Thyroid gland (tissue), 4 donors: ENCODE measurements around the gene SH3RF2. TPM values are rescaled to one million over a fixed set of nuclear protein-coding genes. Genes with fewer than 3 reads are reported as not detected.
A peak's percentile ranks its signal among the peaks of the same experiment; 100 is the strongest.
"Not testable (repeated sequence)": the region's sequence is repeated elsewhere in the genome, so short reads cannot be mapped to it uniquely, and the experiment has no call there.

Experiments
- DNase-seq, 2 donors: peaks; one replicate each; pipeline ENCODE4 v3.0.0-alpha.2; 2019
- H3K27ac ChIP-seq, 3 donors: fragments of 200-600 bp; sonication (generic); 1 replicate in 2 of 3; 2 replicates in 1 of 3; pipeline ENCODE4 v1.5.1; 2016 to 2019; ENCODE audit warnings: mild to moderate bottlenecking in 1 of 3, moderate library complexity in 1 of 3
- H3K27me3 ChIP-seq: fragments of 200-600 bp; sonication (generic); one replicate; pipeline ENCODE4 v1.5.1; 2019
- H3K36me3 ChIP-seq, 2 donors: fragments of 200-600 bp; sonication (generic); one replicate each; pipeline ENCODE4 v1.5.1; 2016 to 2019
- H3K4me1 ChIP-seq, 2 donors: fragments of 200-600 bp; sonication (generic); one replicate each; pipeline ENCODE4 v1.5.1; 2017 to 2019
- H3K4me3 ChIP-seq, 3 donors: fragments of 200-600 bp; sonication (generic); replicated peaks in 1 of 3; 1 replicate in 2 of 3; 2 replicates in 1 of 3; pipeline ENCODE4 v1.5.1; 2016; ENCODE audit warnings: mild to moderate bottlenecking in 1 of 3
- H3K9me3 ChIP-seq: fragments of 200-600 bp; sonication (generic); one replicate; pipeline ENCODE4 v1.5.1; 2017
- CTCF ChIP-seq, 6 experiments: fragments of 200-600 bp in 3 of 6; fragments of 450-650 bp in 3 of 6; sonication (generic) in 3 of 6; IDR thresholded peaks; one replicate each; pipeline ENCODE4 v1.5.1; 2016 to 2019; ENCODE audit warnings: antibody characterized with exemption in 6 of 6, mild to moderate bottlenecking in 2 of 6, inconsistent platforms in 1 of 6, moderate library complexity in 1 of 6
- POLR2A ChIP-seq, 2 donors: fragments of 450-650 bp; IDR thresholded peaks; one replicate each; pipeline ENCODE4 v1.6.1; 2017; ENCODE audit warnings: antibody characterized with exemption in 2 of 2, mild to moderate bottlenecking in 2 of 2, moderate library complexity in 1 of 2
- WGBS, 2 donors: methylation state at CpG; one replicate each; pipeline ENCODE4 v1.1.5; 2017; 5-methylcytosine and 5-hydroxymethylcytosine counted together
- intact Hi-C: fragments of 100-400 bp; cut with DNase I; formaldehyde crosslinking; loops from one replicate; pipeline ENCODE4 v1.15.1; 2023
- total RNA-seq, 4 donors: library from RNA; depleted of rRNA; stranded (reverse); fragments of >200 nt; gene quantifications; one replicate each; pipeline ENCODE4 v1.2.3, GENCODE V29; 2016

The SH3RF2 gene
- total RNA-seq, 4 donors from 2014 or later = 3.1 to 20.8 (median 14.3) TPM

- Histone ChIP-seq H3K4me3 (no peak overlapping the region), H3K9me3 (no peaks in the 10 kb centered on the region), H3K27me3 (no peaks in the 10 kb centered on the region), H3K27ac (no peak overlapping the region), H3K4me1 (peaks cover 16 to 21% of the 10 kb centered on the region in 2 donors), H3K36me3 (no peaks in the 10 kb centered on the region)
- DNase-seq = no peak
- no peak for TF ChIP-seq POLR2A (IDR thresholded peaks at IDR 0.05)
- no peak for TF ChIP-seq CTCF (IDR thresholded peaks at IDR 0.05)
- intact Hi-C loops = no loop called here
Observed at GRCh38 chr5:146005723-146006122, 69.3 kb downstream of the SH3RF2 start.

- no peak for DNase-seq
- Histone ChIP-seq H3K27ac (no peak overlapping the region), H3K4me1 (peaks cover 11 to 15% of the 10 kb centered on the region in 2 donors), H3K27me3 (no peaks in the 10 kb centered on the region), H3K9me3 (no peaks in the 10 kb centered on the region), H3K36me3 (no peaks in the 10 kb centered on the region), H3K4me3 (no peak overlapping the region)
- TF ChIP-seq CTCF (IDR thresholded peaks at IDR 0.05) (no peak), POLR2A (IDR thresholded peaks at IDR 0.05) (no peak)
- WGBS, 2 donors = 85 to 92% methylated on average over 6 of the region's 6 CpGs
- intact Hi-C loops = no loop called here
Observed at GRCh38 chr5:146006470-146007190, 70.3 kb downstream of the SH3RF2 start.

GRCh38 chr5:146007270-146007669 lies 70.9 kb downstream of the SH3RF2 start:
- DNase-seq = no peak
- H3K36me3 ChIP-seq = no peaks in the 10 kb centered on the region
- H3K27me3 ChIP-seq = no peaks in the 10 kb centered on the region
- TF ChIP-seq POLR2A (IDR thresholded peaks at IDR 0.05) = no peak
- TF ChIP-seq CTCF (IDR thresholded peaks at IDR 0.05) = no peak
- peak overlapping the region in 1 of 3 donors; percentile 52 for H3K27ac ChIP-seq
- H3K4me1 ChIP-seq = peaks cover 10% of the 10 kb centered on the region in 2 donors
- WGBS, 2 donors = 79 to 80% methylated on average over 3 of the region's 3 CpGs
- intact Hi-C loops = no loop called here
- H3K9me3 ChIP-seq = no peaks in the 10 kb centered on the region
- no peak overlapping the region for H3K4me3 ChIP-seq

- no peak for TF ChIP-seq CTCF (IDR thresholded peaks at IDR 0.05)
- no peak for TF ChIP-seq POLR2A (IDR thresholded peaks at IDR 0.05)
- Histone ChIP-seq H3K4me3 (no peak overlapping the region), H3K4me1 (peaks cover 10% of the 10 kb centered on the region in 2 donors), H3K27me3 (no peaks in the 10 kb centered on the region), H3K36me3 (no peaks in the 10 kb centered on the region), H3K27ac (peak overlapping the region in 2 of 3 donors; percentile 30 to 52), H3K9me3 (no peaks in the 10 kb centered on the region)
- 48 to 77% methylated on average over 4 of the region's 4 CpGs for WGBS, 2 donors
- intact Hi-C loops = no loop called here
- peak in 1 of 2 donors; percentile 9 for DNase-seq
Observed at GRCh38 chr5:146007989-146008388, 71.6 kb downstream of the SH3RF2 start.

GRCh38 chr5:146009020-146009419 lies 72.6 kb downstream of the SH3RF2 start:
- Histone ChIP-seq H3K27ac (no peak overlapping the region), H3K36me3 (no peaks in the 10 kb centered on the region), H3K4me1 (peaks cover 10% of the 10 kb centered on the region in 2 donors), H3K9me3 (no peaks in the 10 kb centered on the region), H3K4me3 (no peak overlapping the region), H3K27me3 (no peaks in the 10 kb centered on the region)
- 89 to 97% methylated on average over 1 of the region's 1 CpG for WGBS, 2 donors
- DNase-seq = no peak
- no peak for TF ChIP-seq POLR2A (IDR thresholded peaks at IDR 0.05)
- no peak for TF ChIP-seq CTCF (IDR thresholded peaks at IDR 0.05)
- intact Hi-C loops = no loop called here

GRCh38 chr5:146010447-146010846 lies 74.1 kb downstream of the SH3RF2 start:
- WGBS, 2 donors = 74 to 85% methylated on average over 5 of the region's 5 CpGs
- intact Hi-C loops, H3K27ac ChIP-seq, H3K9me3 ChIP-seq, DNase-seq, H3K27me3 ChIP-seq, H3K4me3 ChIP-seq, H3K36me3 ChIP-seq: not testable (repeated sequence)
- peaks cover 7 to 10% of the 10 kb centered on the region in 2 donors for H3K4me1 ChIP-seq
